CD8-positive, alpha-beta memory T cell (primary cell): ENCODE measurements around the gene GTF2F2. TPM values are rescaled to one million over a fixed set of nuclear protein-coding genes. Genes with fewer than 3 reads are reported as not detected.
"Not testable (repeated sequence)": the region's sequence is repeated elsewhere in the genome, so short reads cannot be mapped to it uniquely, and the experiment has no call there.

Experiments
- CTCF ChIA-PET: fragments of 350-600 bp; sonication (Branson Sonifier 250); formaldehyde crosslinking; loops from one replicate; lab custom pipeline; 2021; ENCODE audit warnings: antibody characterized with exemption; lab: Charles Lee
- POLR2A ChIA-PET: fragments of 350-600 bp; sonication (Branson Sonifier 250); formaldehyde crosslinking; loops from one replicate; lab custom pipeline; 2021; ENCODE audit warnings: antibody characterized with exemption; lab: Charles Lee
- DNase-seq, 5 donors: peaks; one replicate each; pipeline versions ENCODE4 v3.0.0 to v3.0.0-alpha.2; 2020 to 2022; ENCODE audit warnings: mixed read lengths in 1 of 5
- H3K27ac ChIP-seq: one replicate; pipeline ENCODE4 v1.7.0; 2013; ENCODE audit warnings: low read depth, mild to moderate bottlenecking, low read length, moderate library complexity
- H3K27me3 ChIP-seq: 2 replicates; pipeline ENCODE4 v1.7.0; 2013; ENCODE audit warnings: low read length, mild to moderate bottlenecking; ENCODE audit not compliant: insufficient read depth, poor library complexity, severe bottlenecking
- H3K36me3 ChIP-seq: 2 replicates; pipeline ENCODE4 v1.7.0; 2013; ENCODE audit warnings: mild to moderate bottlenecking, low read length, moderate library complexity; ENCODE audit not compliant: insufficient read depth
- H3K4me1 ChIP-seq: 2 replicates; pipeline ENCODE4 v1.7.0; 2013; ENCODE audit warnings: mild to moderate bottlenecking, low read length, moderate library complexity; ENCODE audit not compliant: insufficient read depth
- H3K4me3 ChIP-seq: 2 replicates; pipeline ENCODE4 v1.7.0; 2013; ENCODE audit warnings: mild to moderate bottlenecking, low read length
- H3K9me3 ChIP-seq: 2 replicates; pipeline ENCODE4 v1.7.0; 2013; ENCODE audit warnings: mild to moderate bottlenecking, low read length
- H3K27ac Mint-ChIP-seq, 8 donors: one replicate each; pipeline ENCODE4 v1.8.0; 2020 to 2021; ENCODE audit warnings: mixed read lengths in 8 of 8, mild to moderate bottlenecking in 6 of 8, inconsistent platforms in 3 of 8, moderate library complexity in 3 of 8
- H3K27me3 Mint-ChIP-seq, 2 donors: one replicate each; pipeline ENCODE4 v1.8.0; 2020 to 2021; ENCODE audit warnings: mixed read lengths in 2 of 2, mild to moderate bottlenecking in 1 of 2, moderate library complexity in 1 of 2
- H3K36me3 Mint-ChIP-seq, 3 donors: one replicate each; pipeline ENCODE4 v1.8.0; 2020 to 2021; ENCODE audit warnings: mixed read lengths in 3 of 3, inconsistent platforms in 1 of 3, mild to moderate bottlenecking in 1 of 3
- H3K4me1 Mint-ChIP-seq, 3 donors: one replicate each; pipeline ENCODE4 v1.8.0; 2020 to 2021; ENCODE audit warnings: mixed read lengths in 3 of 3, inconsistent platforms in 1 of 3, mild to moderate bottlenecking in 1 of 3
- H3K4me3 Mint-ChIP-seq, 7 donors: one replicate each; pipeline ENCODE4 v1.8.0; 2020 to 2021; ENCODE audit warnings: mixed read lengths in 7 of 7, mild to moderate bottlenecking in 6 of 7, moderate library complexity in 4 of 7, inconsistent platforms in 2 of 7
- H3K9me3 Mint-ChIP-seq, 5 donors: one replicate each; pipeline ENCODE4 v1.8.0; 2020 to 2022; ENCODE audit warnings: mixed read lengths in 5 of 5, mild to moderate bottlenecking in 3 of 5, moderate library complexity in 2 of 5, inconsistent platforms in 1 of 5
- polyA plus RNA-seq: library from polyadenylated mRNA; unstranded; fragments of 300-500 nt; fragmentation: Illumina TruSeq; gene quantifications from one replicate; pipeline ENCODE4 v1.2.3, GENCODE V29; 2021
- total RNA-seq, 2 experiments: library from RNA; stranded (reverse); gene quantifications; one replicate each; pipeline ENCODE4 v1.2.3, GENCODE V29; 2021

The GTF2F2 gene
- total and polyA plus RNA-seq, 3 experiments from 2014 or later, result 10.4 to 29.3 (median 27.9) TPM

- H3K36me3 Mint-ChIP-seq, result no peaks in the 10 kb centered on the region
- peak overlapping the region in 6 of 7 donors; percentile 16 to 78 (median 52) for H3K4me3 Mint-ChIP-seq
- H3K9me3 Mint-ChIP-seq, result no peaks in the 10 kb centered on the region
- Histone ChIP-seq H3K4me1 (peaks cover 32% of the 10 kb centered on the region), H3K36me3 (no peaks in the 10 kb centered on the region), H3K9me3 (no peaks in the 10 kb centered on the region), H3K4me3 (no peak overlapping the region), H3K27ac (no peak overlapping the region), H3K27me3 (no peaks in the 10 kb centered on the region)
- peaks cover 0 to 3% of the 10 kb centered on the region in 2 donors for H3K27me3 Mint-ChIP-seq
- H3K4me1 Mint-ChIP-seq, result peaks cover 37 to 55% (median 51%) of the 10 kb centered on the region in 3 donors
- ChIA-PET POLR2A (interaction anchor here (1.1 kb wide), 1 partner anchor 827 kb away, joined by 3 read pairs; no protein-coding TSS in a partner anchor), CTCF (interaction anchor here (1.5 to 3.8 kb wide), 2 partner anchors 11 to 18 kb away, joined by 3 to 34 read pairs; no protein-coding TSS in a partner anchor)
- DNase-seq, result peak in 2 of 5 donors; percentile 21 to 47
- peak overlapping the region; percentile 44 to 91 (median 80) for H3K27ac Mint-ChIP-seq
Measured at GRCh38 chr13:45297456-45298205, 177.3 kb downstream of the GTF2F2 start.

GRCh38 chr13:45298206-45298505 lies 177.8 kb downstream of the GTF2F2 start:
- peaks cover 37 to 55% (median 51%) of the 10 kb centered on the region in 3 donors for H3K4me1 Mint-ChIP-seq
- H3K9me3 ChIP-seq, result no peaks in the 10 kb centered on the region
- H3K27ac Mint-ChIP-seq, result peak overlapping the region; percentile 44 to 91 (median 80)
- ChIA-PET POLR2A (interaction anchor here (1.1 kb wide), 1 partner anchor 826 kb away, joined by 3 read pairs; no protein-coding TSS in a partner anchor), CTCF (interaction anchor here (1.5 to 3.8 kb wide), 2 partner anchors 11 to 18 kb away, joined by 3 to 34 read pairs; no protein-coding TSS in a partner anchor)
- H3K27ac ChIP-seq, result no peak overlapping the region
- H3K4me1 ChIP-seq, result peaks cover 32% of the 10 kb centered on the region
- H3K4me3 ChIP-seq, result no peak overlapping the region
- no peaks in the 10 kb centered on the region for H3K27me3 ChIP-seq
- H3K36me3 ChIP-seq, result no peaks in the 10 kb centered on the region
- no peak for DNase-seq
- H3K4me3 Mint-ChIP-seq, result peak overlapping the region in 6 of 7 donors; percentile 16 to 78 (median 52)
- peaks cover 0 to 5% of the 10 kb centered on the region in 2 donors for H3K27me3 Mint-ChIP-seq
- H3K36me3 Mint-ChIP-seq, result no peaks in the 10 kb centered on the region
- H3K9me3 Mint-ChIP-seq, result no peaks in the 10 kb centered on the region

GRCh38 chr13:45298550-45298949 lies 178.2 kb downstream of the GTF2F2 start:
- H3K27ac ChIP-seq, H3K27me3 Mint-ChIP-seq: not testable (repeated sequence)

GRCh38 chr13:45299194-45299593 lies 178.9 kb downstream of the GTF2F2 start:
- DNase-seq, result no peak
- H3K27ac Mint-ChIP-seq, result peak overlapping the region in 3 of 8 donors; percentile 74 to 91 (median 79)
- Histone ChIP-seq H3K27me3 (no peaks in the 10 kb centered on the region), H3K27ac (no peak overlapping the region), H3K9me3 (no peaks in the 10 kb centered on the region), H3K4me1 (peaks cover 32% of the 10 kb centered on the region), H3K4me3 (no peak overlapping the region), H3K36me3 (no peaks in the 10 kb centered on the region)
- POLR2A ChIA-PET, result interaction anchor here (0.5 kb wide), 1 partner anchor 211 kb away, joined by 9 read pairs; no protein-coding TSS in a partner anchor
- CTCF ChIA-PET, result interaction anchor here (3.8 kb wide), 1 partner anchor 9 kb away, joined by 34 read pairs; no protein-coding TSS in a partner anchor
- H3K4me3 Mint-ChIP-seq, result no peak overlapping the region
- H3K36me3 Mint-ChIP-seq, result no peaks in the 10 kb centered on the region
- H3K9me3 Mint-ChIP-seq, result no peaks in the 10 kb centered on the region
- peaks cover 0 to 8% of the 10 kb centered on the region in 2 donors for H3K27me3 Mint-ChIP-seq
- peaks cover 37 to 55% (median 51%) of the 10 kb centered on the region in 3 donors for H3K4me1 Mint-ChIP-seq

More at GRCh38 chr13:45298550-45298949, 178.2 kb downstream of the GTF2F2 start:
- not testable (repeated sequence) for H3K9me3 Mint-ChIP-seq, H3K9me3 ChIP-seq, DNase-seq, H3K4me3 ChIP-seq, H3K36me3 ChIP-seq, H3K36me3 Mint-ChIP-seq, H3K27me3 ChIP-seq
- ChIA-PET POLR2A (interaction anchor here (1.1 kb wide), 1 partner anchor 826 kb away, joined by 3 read pairs; no protein-coding TSS in a partner anchor), CTCF (interaction anchor here (1.5 to 3.8 kb wide), 2 partner anchors 10 to 18 kb away, joined by 3 to 34 read pairs; no protein-coding TSS in a partner anchor)
- peak overlapping the region in 2 of 7 donors; percentile 45 to 59 for H3K4me3 Mint-ChIP-seq
- peaks cover 37 to 55% (median 51%) of the 10 kb centered on the region in 3 donors for H3K4me1 Mint-ChIP-seq
- H3K27ac Mint-ChIP-seq, result peak overlapping the region; percentile 21 to 91 (median 78)
- peaks cover 32% of the 10 kb centered on the region for H3K4me1 ChIP-seq

- ChIA-PET CTCF (interaction anchor here (1.1 to 3.8 kb wide), 3 partner anchors 8 to 29 kb away, joined by 3 to 34 read pairs (median 3); no protein-coding TSS in a partner anchor), POLR2A (no interaction called here)
- no peaks in the 10 kb centered on the region for H3K27me3 ChIP-seq
- H3K27ac ChIP-seq, result no peak overlapping the region
- H3K4me1 ChIP-seq, result peaks cover 32% of the 10 kb centered on the region
- Mint-ChIP-seq H3K9me3 (peaks cover 0 to 2% (median 0%) of the 10 kb centered on the region in 5 donors), H3K4me1 (peaks cover 37 to 52% (median 51%) of the 10 kb centered on the region in 3 donors), H3K4me3 (peak overlapping the region in 1 of 7 donors; percentile 43), H3K27me3 (peaks cover 5 to 12% of the 10 kb centered on the region in 2 donors), H3K36me3 (no peaks in the 10 kb centered on the region), H3K27ac (peak overlapping the region in 3 of 8 donors; percentile 17 to 48 (median 41))
- no peak for DNase-seq
- no peaks in the 10 kb centered on the region for H3K36me3 ChIP-seq
- H3K4me3 ChIP-seq, result no peak overlapping the region
- no peaks in the 10 kb centered on the region for H3K9me3 ChIP-seq
Measured at GRCh38 chr13:45300190-45300985, 180.1 kb downstream of the GTF2F2 start.

GRCh38 chr13:45301263-45301662 lies 181.0 kb downstream of the GTF2F2 start:
- peaks cover 7 to 12% of the 10 kb centered on the region in 2 donors for H3K27me3 Mint-ChIP-seq
- H3K4me3 Mint-ChIP-seq, result no peak overlapping the region
- H3K27ac Mint-ChIP-seq, result peak overlapping the region in 1 of 8 donors; percentile 80
- POLR2A ChIA-PET, result no interaction called here
- Histone ChIP-seq H3K4me1 (peaks cover 28% of the 10 kb centered on the region), H3K27ac (no peak overlapping the region), H3K4me3 (no peak overlapping the region), H3K27me3 (no peaks in the 10 kb centered on the region), H3K36me3 (no peaks in the 10 kb centered on the region), H3K9me3 (no peaks in the 10 kb centered on the region)
- DNase-seq, result no peak
- peaks cover 0 to 2% (median 0%) of the 10 kb centered on the region in 5 donors for H3K9me3 Mint-ChIP-seq
- H3K36me3 Mint-ChIP-seq, result no peaks in the 10 kb centered on the region
- H3K4me1 Mint-ChIP-seq, result peaks cover 33 to 43% (median 42%) of the 10 kb centered on the region in 3 donors
- CTCF ChIA-PET, result interaction anchor here (1.1 to 1.4 kb wide), 2 partner anchors 9 to 20 kb away, joined by 3 to 4 read pairs; no protein-coding TSS in a partner anchor

- peaks cover 24 to 32% (median 32%) of the 10 kb centered on the region in 3 donors for H3K4me1 Mint-ChIP-seq
- Histone ChIP-seq H3K27me3 (no peaks in the 10 kb centered on the region), H3K4me3 (no peak overlapping the region), H3K9me3 (no peaks in the 10 kb centered on the region), H3K27ac (no peak overlapping the region), H3K4me1 (peaks cover 17% of the 10 kb centered on the region), H3K36me3 (no peaks in the 10 kb centered on the region)
- CTCF ChIA-PET, result interaction anchor here (1.1 to 1.5 kb wide), 4 partner anchors 8 to 256 kb away, joined by 3 to 6 read pairs (median 4); no protein-coding TSS in a partner anchor
- H3K4me3 Mint-ChIP-seq, result peak overlapping the region in 1 of 7 donors; percentile 13
- POLR2A ChIA-PET, result no interaction called here
- DNase-seq, result no peak
- peaks cover 7 to 20% of the 10 kb centered on the region in 2 donors for H3K27me3 Mint-ChIP-seq
- peak overlapping the region in 1 of 8 donors; percentile 68 for H3K27ac Mint-ChIP-seq
- H3K9me3 Mint-ChIP-seq, result peaks cover 0 to 2% (median 0%) of the 10 kb centered on the region in 5 donors
- no peaks in the 10 kb centered on the region for H3K36me3 Mint-ChIP-seq
Measured at GRCh38 chr13:45302507-45302906, 182.2 kb downstream of the GTF2F2 start.
